Fibroblast of the aortic adventitia (primary cell): ENCODE measurements around the gene CLPX. TPM values are rescaled to one million over a fixed set of nuclear protein-coding genes. Genes with fewer than 3 reads are reported as not detected.
"Not testable (repeated sequence)": the region's sequence is repeated elsewhere in the genome, so short reads cannot be mapped to it uniquely, and the experiment has no call there.

Experiments used
- DNase-seq: peaks from one replicate; pipeline ENCODE4 v3.0.0-alpha.2; 2010; ENCODE audit warnings: low read depth
- H3K4me3 ChIP-seq: 2 replicates; pipeline ENCODE4 v1.5.1; 2011; ENCODE audit warnings: low read depth, mild to moderate bottlenecking, control low read depth, low read length, moderate library complexity
- total RNA-seq: library from RNA; depleted of rRNA; stranded (reverse); fragments of >200 nt; gene quantifications from 2 replicates; pipeline ENCODE4 v1.2.3, GENCODE V29; 2012; ENCODE audit warnings: low replicate concordance
- TF ChIP-seq, protein P1 (sequence below): IDR thresholded peaks from 2 replicates; pipeline ENCODE4 v1.5.1; 2011; ENCODE audit warnings: mild to moderate bottlenecking, low read length, control low read depth, inconsistent platforms; ENCODE audit not compliant: insufficient read depth

CLPX gene
- total RNA-seq, 1 donor: 40.4 TPM

- TF ChIP-seq, protein P1, sequence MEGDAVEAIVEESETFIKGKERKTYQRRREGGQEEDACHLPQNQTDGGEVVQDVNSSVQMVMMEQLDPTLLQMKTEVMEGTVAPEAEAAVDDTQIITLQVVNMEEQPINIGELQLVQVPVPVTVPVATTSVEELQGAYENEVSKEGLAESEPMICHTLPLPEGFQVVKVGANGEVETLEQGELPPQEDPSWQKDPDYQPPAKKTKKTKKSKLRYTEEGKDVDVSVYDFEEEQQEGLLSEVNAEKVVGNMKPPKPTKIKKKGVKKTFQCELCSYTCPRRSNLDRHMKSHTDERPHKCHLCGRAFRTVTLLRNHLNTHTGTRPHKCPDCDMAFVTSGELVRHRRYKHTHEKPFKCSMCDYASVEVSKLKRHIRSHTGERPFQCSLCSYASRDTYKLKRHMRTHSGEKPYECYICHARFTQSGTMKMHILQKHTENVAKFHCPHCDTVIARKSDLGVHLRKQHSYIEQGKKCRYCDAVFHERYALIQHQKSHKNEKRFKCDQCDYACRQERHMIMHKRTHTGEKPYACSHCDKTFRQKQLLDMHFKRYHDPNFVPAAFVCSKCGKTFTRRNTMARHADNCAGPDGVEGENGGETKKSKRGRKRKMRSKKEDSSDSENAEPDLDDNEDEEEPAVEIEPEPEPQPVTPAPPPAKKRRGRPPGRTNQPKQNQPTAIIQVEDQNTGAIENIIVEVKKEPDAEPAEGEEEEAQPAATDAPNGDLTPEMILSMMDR: no peak
These were observed 756 bp downstream of the CLPX start for GRCh38 chr15:65184305-65184867.

DNA sequence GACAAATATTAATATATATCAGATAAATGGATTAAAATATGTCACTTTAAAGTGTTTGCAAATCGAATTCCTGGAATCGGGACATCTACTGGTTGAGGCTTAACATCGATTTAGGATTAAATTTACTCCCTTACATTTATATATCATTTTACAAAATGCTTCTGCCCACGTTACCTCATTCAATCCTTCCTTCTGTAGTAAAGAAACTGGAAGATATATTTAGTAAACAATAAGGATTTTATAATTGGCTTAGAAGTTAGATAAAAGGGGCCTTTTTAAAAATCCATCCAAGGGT, 1.3 kb downstream of the CLPX start:
- H3K4me3 ChIP-seq: peak overlapping the region; percentile 92
- DNase-seq: no peak
- TF ChIP-seq, protein P1: no peak

More at GRCh38 chr15:65184305-65184867, 756 bp downstream of the CLPX start:
- DNase-seq: peak; percentile 44
- H3K4me3 ChIP-seq: peak overlapping the region; percentile 92

- H3K4me3 ChIP-seq: no peak overlapping the region
- TF ChIP-seq, protein P1: no peak
- no peak for DNase-seq
These were observed 2.6 kb downstream of the CLPX start for GRCh38 chr15:65182538-65182937.

GRCh38 chr15:65181582-65182353, 3.4 kb downstream of the CLPX start:
- H3K4me3 ChIP-seq, DNase-seq: not testable (repeated sequence)

GRCh38 chr15:65180167-65180566, 5.0 kb downstream of the CLPX start:
- TF ChIP-seq, protein P1: no peak
- no peak for DNase-seq
- H3K4me3 ChIP-seq: no peak overlapping the region

GRCh38 chr15:65177901-65178300, 7.2 kb downstream of the CLPX start:
- TF ChIP-seq, protein P1: no peak
- no peak for DNase-seq
- H3K4me3 ChIP-seq: no peak overlapping the region

- DNase-seq: peak; percentile 34
- TF ChIP-seq, protein P1: no peak
These were observed 9.1 kb downstream of the CLPX start for GRCh38 chr15:65176056-65176455.

More at GRCh38 chr15:65176056-65176455, 9.1 kb downstream of the CLPX start:
- H3K4me3 ChIP-seq: no peak overlapping the region
